ENCODE results near the gene FAM120A. TPM values are rescaled to one million over a fixed set of nuclear protein-coding genes. Genes with fewer than 3 reads are reported as not detected.
A peak's percentile ranks its signal among the peaks of the same experiment; 100 is the strongest.

FAM120A gene
- total RNA-seq, 1 experiment from 2014 or later, result 53.3 TPM

DNA sequence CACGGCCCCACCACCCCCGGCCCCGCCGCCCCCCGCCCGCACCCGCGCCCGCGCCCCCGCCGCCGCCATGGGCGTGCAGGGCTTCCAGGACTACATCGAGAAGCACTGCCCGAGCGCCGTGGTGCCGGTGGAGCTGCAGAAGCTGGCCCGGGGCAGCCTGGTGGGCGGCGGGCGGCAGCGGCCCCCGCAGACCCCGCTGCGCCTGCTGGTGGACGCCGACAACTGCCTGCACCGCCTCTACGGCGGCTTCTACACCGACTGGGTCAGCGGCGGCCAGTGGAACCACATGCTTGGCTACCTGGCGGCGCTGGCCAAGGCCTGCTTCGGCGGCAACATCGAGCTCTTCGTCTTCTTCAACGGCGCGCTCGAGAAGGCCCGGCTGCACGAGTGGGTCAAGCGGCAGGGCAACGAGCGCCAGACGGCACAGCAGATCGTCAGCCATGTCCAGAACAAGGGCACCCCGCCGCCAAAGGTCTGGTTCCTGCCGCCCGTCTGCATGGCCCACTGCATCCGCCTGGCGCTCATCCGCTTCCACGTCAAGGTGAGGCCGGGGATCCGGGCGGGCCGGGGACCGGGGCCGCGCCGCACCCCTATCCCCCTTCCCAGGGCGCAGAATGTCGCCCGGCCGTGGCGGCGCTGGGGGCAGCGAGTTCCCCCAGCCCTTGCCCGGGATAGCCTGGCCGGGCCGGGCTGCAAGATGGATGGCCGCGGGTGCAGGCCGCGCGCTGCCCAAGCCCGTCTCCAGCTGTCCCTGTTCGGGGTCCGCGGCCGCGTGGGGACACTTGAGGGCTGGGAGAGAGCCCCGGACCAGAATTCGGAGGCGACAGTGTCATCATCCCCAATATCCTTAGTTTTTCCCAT is 594 bp downstream of the FAM120A start:
- DNase-seq (ENCODE audit: low spot score) (peak; percentile 59), ATAC-seq (peak; percentile 14)
- H3K36me3 Mint-ChIP-seq, result peaks cover 30% of the 10 kb centered on the region
- no peaks in the 10 kb centered on the region for H3K9me3 Mint-ChIP-seq
- CTCF ChIA-PET, result no interaction called here
- POLR2A ChIA-PET, result interaction anchor here (0.6 kb wide), 1 partner anchor 13 kb away, joined by 3 read pairs; no protein-coding TSS in a partner anchor
- H3K27ac Mint-ChIP-seq, result peak overlapping the region; percentile 95
- H3K4me3 Mint-ChIP-seq, result peak overlapping the region; percentile 90
- no peaks in the 10 kb centered on the region for H3K27me3 Mint-ChIP-seq (ENCODE audit: low read depth)
- peaks cover 36% of the 10 kb centered on the region for H3K4me1 Mint-ChIP-seq
- TF ChIP-seq, protein P1, sequence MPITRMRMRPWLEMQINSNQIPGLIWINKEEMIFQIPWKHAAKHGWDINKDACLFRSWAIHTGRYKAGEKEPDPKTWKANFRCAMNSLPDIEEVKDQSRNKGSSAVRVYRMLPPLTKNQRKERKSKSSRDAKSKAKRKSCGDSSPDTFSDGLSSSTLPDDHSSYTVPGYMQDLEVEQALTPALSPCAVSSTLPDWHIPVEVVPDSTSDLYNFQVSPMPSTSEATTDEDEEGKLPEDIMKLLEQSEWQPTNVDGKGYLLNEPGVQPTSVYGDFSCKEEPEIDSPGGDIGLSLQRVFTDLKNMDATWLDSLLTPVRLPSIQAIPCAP (CRISPR knock-in tag; IDR thresholded peaks at IDR 0.05), result no peak
- TF ChIP-seq OVOL2 (CRISPR knock-in tag; IDR thresholded peaks at IDR 0.05; ENCODE audit: borderline replicate concordance), result no peak
- TF ChIP-seq, protein P2, sequence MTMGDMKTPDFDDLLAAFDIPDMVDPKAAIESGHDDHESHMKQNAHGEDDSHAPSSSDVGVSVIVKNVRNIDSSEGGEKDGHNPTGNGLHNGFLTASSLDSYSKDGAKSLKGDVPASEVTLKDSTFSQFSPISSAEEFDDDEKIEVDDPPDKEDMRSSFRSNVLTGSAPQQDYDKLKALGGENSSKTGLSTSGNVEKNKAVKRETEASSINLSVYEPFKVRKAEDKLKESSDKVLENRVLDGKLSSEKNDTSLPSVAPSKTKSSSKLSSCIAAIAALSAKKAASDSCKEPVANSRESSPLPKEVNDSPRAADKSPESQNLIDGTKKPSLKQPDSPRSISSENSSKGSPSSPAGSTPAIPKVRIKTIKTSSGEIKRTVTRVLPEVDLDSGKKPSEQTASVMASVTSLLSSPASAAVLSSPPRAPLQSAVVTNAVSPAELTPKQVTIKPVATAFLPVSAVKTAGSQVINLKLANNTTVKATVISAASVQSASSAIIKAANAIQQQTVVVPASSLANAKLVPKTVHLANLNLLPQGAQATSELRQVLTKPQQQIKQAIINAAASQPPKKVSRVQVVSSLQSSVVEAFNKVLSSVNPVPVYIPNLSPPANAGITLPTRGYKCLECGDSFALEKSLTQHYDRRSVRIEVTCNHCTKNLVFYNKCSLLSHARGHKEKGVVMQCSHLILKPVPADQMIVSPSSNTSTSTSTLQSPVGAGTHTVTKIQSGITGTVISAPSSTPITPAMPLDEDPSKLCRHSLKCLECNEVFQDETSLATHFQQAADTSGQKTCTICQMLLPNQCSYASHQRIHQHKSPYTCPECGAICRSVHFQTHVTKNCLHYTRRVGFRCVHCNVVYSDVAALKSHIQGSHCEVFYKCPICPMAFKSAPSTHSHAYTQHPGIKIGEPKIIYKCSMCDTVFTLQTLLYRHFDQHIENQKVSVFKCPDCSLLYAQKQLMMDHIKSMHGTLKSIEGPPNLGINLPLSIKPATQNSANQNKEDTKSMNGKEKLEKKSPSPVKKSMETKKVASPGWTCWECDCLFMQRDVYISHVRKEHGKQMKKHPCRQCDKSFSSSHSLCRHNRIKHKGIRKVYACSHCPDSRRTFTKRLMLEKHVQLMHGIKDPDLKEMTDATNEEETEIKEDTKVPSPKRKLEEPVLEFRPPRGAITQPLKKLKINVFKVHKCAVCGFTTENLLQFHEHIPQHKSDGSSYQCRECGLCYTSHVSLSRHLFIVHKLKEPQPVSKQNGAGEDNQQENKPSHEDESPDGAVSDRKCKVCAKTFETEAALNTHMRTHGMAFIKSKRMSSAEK (CRISPR knock-in tag; IDR thresholded peaks at IDR 0.05; ENCODE audit: borderline replicate concordance), result no peak
- TF ChIP-seq NR1H2 (CRISPR knock-in tag; IDR thresholded peaks at IDR 0.05), result no peak
- TF ChIP-seq, protein P3, sequence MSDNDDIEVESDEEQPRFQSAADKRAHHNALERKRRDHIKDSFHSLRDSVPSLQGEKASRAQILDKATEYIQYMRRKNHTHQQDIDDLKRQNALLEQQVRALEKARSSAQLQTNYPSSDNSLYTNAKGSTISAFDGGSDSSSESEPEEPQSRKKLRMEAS (CRISPR knock-in tag; IDR thresholded peaks at IDR 0.05), result peak; percentile 32; the same call in 1 of the 2 replicates
- TF ChIP-seq SP1 (CRISPR knock-in tag; conservative IDR thresholded peaks at IDR 0.05), result no peak
- TF ChIP-seq SOX15 (CRISPR knock-in tag; IDR thresholded peaks at IDR 0.05), result no peak
- TF ChIP-seq, protein P4, sequence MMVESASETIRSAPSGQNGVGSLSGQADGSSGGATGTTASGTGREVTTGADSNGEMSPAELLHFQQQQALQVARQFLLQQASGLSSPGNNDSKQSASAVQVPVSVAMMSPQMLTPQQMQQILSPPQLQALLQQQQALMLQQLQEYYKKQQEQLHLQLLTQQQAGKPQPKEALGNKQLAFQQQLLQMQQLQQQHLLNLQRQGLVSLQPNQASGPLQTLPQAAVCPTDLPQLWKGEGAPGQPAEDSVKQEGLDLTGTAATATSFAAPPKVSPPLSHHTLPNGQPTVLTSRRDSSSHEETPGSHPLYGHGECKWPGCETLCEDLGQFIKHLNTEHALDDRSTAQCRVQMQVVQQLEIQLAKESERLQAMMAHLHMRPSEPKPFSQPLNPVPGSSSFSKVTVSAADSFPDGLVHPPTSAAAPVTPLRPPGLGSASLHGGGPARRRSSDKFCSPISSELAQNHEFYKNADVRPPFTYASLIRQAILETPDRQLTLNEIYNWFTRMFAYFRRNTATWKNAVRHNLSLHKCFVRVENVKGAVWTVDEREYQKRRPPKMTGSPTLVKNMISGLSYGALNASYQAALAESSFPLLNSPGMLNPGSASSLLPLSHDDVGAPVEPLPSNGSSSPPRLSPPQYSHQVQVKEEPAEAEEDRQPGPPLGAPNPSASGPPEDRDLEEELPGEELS (CRISPR knock-in tag; IDR thresholded peaks at IDR 0.05), result peak; percentile 70; the same call in 1 of the 2 replicates
- TF ChIP-seq, protein P5, sequence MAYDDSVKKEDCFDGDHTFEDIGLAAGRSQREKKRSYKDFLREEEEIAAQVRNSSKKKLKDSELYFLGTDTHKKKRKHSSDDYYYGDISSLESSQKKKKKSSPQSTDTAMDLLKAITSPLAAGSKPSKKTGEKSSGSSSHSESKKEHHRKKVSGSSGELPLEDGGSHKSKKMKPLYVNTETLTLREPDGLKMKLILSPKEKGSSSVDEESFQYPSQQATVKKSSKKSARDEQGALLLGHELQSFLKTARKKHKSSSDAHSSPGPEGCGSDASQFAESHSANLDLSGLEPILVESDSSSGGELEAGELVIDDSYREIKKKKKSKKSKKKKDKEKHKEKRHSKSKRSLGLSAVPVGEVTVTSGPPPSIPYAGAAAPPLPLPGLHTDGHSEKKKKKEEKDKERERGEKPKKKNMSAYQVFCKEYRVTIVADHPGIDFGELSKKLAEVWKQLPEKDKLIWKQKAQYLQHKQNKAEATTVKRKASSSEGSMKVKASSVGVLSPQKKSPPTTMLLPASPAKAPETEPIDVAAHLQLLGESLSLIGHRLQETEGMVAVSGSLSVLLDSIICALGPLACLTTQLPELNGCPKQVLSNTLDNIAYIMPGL (CRISPR knock-in tag; IDR thresholded peaks at IDR 0.05), result peak; percentile 48; the same call in 1 of the 2 replicates
- TF ChIP-seq, protein P6, sequence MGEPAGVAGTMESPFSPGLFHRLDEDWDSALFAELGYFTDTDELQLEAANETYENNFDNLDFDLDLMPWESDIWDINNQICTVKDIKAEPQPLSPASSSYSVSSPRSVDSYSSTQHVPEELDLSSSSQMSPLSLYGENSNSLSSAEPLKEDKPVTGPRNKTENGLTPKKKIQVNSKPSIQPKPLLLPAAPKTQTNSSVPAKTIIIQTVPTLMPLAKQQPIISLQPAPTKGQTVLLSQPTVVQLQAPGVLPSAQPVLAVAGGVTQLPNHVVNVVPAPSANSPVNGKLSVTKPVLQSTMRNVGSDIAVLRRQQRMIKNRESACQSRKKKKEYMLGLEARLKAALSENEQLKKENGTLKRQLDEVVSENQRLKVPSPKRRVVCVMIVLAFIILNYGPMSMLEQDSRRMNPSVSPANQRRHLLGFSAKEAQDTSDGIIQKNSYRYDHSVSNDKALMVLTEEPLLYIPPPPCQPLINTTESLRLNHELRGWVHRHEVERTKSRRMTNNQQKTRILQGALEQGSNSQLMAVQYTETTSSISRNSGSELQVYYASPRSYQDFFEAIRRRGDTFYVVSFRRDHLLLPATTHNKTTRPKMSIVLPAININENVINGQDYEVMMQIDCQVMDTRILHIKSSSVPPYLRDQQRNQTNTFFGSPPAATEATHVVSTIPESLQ (CRISPR knock-in tag; IDR thresholded peaks at IDR 0.05), result 0 out of 2 replicates have a peak, but pooled peaks have one; percentile 29
- no peak; the same call in 1 of the 2 replicates for TF ChIP-seq ZNF317 (CRISPR knock-in tag; IDR thresholded peaks at IDR 0.05; ENCODE audit: borderline replicate concordance, low read depth)
- TF ChIP-seq, protein P7, sequence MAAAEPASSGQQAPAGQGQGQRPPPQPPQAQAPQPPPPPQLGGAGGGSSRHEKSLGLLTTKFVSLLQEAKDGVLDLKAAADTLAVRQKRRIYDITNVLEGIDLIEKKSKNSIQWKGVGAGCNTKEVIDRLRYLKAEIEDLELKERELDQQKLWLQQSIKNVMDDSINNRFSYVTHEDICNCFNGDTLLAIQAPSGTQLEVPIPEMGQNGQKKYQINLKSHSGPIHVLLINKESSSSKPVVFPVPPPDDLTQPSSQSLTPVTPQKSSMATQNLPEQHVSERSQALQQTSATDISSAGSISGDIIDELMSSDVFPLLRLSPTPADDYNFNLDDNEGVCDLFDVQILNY (CRISPR knock-in tag; IDR thresholded peaks at IDR 0.05), result no peak
- TF ChIP-seq ETV6 (CRISPR knock-in tag; IDR thresholded peaks at IDR 0.05), result peak; percentile 38; the same call in 1 of the 2 replicates
- TF ChIP-seq, protein P8, sequence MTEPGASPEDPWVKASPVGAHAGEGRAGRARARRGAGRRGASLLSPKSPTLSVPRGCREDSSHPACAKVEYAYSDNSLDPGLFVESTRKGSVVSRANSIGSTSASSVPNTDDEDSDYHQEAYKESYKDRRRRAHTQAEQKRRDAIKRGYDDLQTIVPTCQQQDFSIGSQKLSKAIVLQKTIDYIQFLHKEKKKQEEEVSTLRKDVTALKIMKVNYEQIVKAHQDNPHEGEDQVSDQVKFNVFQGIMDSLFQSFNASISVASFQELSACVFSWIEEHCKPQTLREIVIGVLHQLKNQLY (CRISPR knock-in tag; IDR thresholded peaks at IDR 0.05), result no peak
- TF ChIP-seq ZBTB21 (CRISPR knock-in tag; IDR thresholded peaks at IDR 0.05; ENCODE audit: borderline replicate concordance), result no peak
- no peak; the same call in 1 of the 2 replicates for TF ChIP-seq FOXK1 (CRISPR knock-in tag; IDR thresholded peaks at IDR 0.05)
- no peak for TF ChIP-seq TEAD1 (CRISPR knock-in tag; IDR thresholded peaks at IDR 0.05)
- TF ChIP-seq GRHL2 (CRISPR knock-in tag; IDR thresholded peaks at IDR 0.05; ENCODE audit: insufficient replicate concordance, severe bottlenecking), result no peak
- TF ChIP-seq, protein P9, sequence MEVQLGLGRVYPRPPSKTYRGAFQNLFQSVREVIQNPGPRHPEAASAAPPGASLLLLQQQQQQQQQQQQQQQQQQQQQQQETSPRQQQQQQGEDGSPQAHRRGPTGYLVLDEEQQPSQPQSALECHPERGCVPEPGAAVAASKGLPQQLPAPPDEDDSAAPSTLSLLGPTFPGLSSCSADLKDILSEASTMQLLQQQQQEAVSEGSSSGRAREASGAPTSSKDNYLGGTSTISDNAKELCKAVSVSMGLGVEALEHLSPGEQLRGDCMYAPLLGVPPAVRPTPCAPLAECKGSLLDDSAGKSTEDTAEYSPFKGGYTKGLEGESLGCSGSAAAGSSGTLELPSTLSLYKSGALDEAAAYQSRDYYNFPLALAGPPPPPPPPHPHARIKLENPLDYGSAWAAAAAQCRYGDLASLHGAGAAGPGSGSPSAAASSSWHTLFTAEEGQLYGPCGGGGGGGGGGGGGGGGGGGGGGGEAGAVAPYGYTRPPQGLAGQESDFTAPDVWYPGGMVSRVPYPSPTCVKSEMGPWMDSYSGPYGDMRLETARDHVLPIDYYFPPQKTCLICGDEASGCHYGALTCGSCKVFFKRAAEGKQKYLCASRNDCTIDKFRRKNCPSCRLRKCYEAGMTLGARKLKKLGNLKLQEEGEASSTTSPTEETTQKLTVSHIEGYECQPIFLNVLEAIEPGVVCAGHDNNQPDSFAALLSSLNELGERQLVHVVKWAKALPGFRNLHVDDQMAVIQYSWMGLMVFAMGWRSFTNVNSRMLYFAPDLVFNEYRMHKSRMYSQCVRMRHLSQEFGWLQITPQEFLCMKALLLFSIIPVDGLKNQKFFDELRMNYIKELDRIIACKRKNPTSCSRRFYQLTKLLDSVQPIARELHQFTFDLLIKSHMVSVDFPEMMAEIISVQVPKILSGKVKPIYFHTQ (CRISPR knock-in tag; IDR thresholded peaks at IDR 0.05), result no peak
- TF ChIP-seq TP53 (CRISPR knock-in tag; IDR thresholded peaks at IDR 0.05), result no peak

All from WTC11 (cell line).